Gastroesophageal sphincter (tissue), 4 donors: ENCODE data around the gene ANAPC2. TPM values are rescaled to one million over a fixed set of nuclear protein-coding genes. Genes with fewer than 3 reads are reported as not detected.

Experiments
- ATAC-seq: fragments of 150-250 bp; one replicate; pipeline ENCODE4 v1.9.1; 2016; ENCODE audit warnings: mild to moderate bottlenecking, moderate library complexity
- H3K27ac ChIP-seq, 4 donors: fragments of 200-600 bp; sonication (generic) in 3 of 4; 1 replicate in 3 of 4; 2 replicates in 1 of 4; pipeline ENCODE4 v1.5.1; 2016 to 2019
- H3K27me3 ChIP-seq: fragments of 200-600 bp; sonication (generic); one replicate; pipeline ENCODE4 v1.5.1; 2019
- H3K36me3 ChIP-seq, 2 donors: fragments of 200-600 bp; sonication (generic); one replicate each; pipeline ENCODE4 v1.5.1; 2019; ENCODE audit warnings: control low read depth in 1 of 2
- H3K4me1 ChIP-seq, 3 donors: fragments of 200-600 bp; sonication (generic); 1 replicate in 2 of 3; 2 replicates in 1 of 3; pipeline ENCODE4 v1.5.1; 2016 to 2019; ENCODE audit warnings: control low read depth in 2 of 3
- H3K4me3 ChIP-seq, 2 donors: fragments of 200-600 bp; sonication (generic); one replicate each; pipeline ENCODE4 v1.5.1; 2019; ENCODE audit warnings: mild to moderate bottlenecking in 1 of 2, moderate library complexity in 1 of 2
- H3K9me3 ChIP-seq, 3 donors: fragments of 200-600 bp; sonication (generic); one replicate each; pipeline ENCODE4 v1.5.1; 2017 to 2019; ENCODE audit warnings: control low read depth in 2 of 3
- EP300 ChIP-seq: sonication (generic); formaldehyde crosslinking; IDR thresholded peaks from one replicate; pipeline ENCODE4 v1.6.1; 2017; ENCODE audit warnings: antibody characterized with exemption, mild to moderate bottlenecking
- POLR2A ChIP-seq, 2 donors: fragments of 450-650 bp; IDR thresholded peaks; one replicate each; pipeline ENCODE4 v1.6.1; 2017; ENCODE audit warnings: antibody characterized with exemption in 2 of 2, mild to moderate bottlenecking in 2 of 2, moderate library complexity in 1 of 2
- POLR2AphosphoS5 ChIP-seq: sonication (generic); formaldehyde crosslinking; IDR thresholded peaks from one replicate; pipeline ENCODE4 v1.6.1; 2017; ENCODE audit warnings: antibody characterized with exemption
- WGBS, 2 donors: methylation state at CpG; one replicate each; pipeline ENCODE4 v1.1.5; 2018; ENCODE audit warnings: low coverage in 1 of 2; 5-methylcytosine and 5-hydroxymethylcytosine counted together
- total RNA-seq, 4 donors: library from RNA; depleted of rRNA; stranded (reverse); fragments of >200 nt; gene quantifications; one replicate each; pipeline ENCODE4 v1.1.0, GENCODE V29; 2016
- TF ChIP-seq, protein P1 (sequence below), 4 experiments: fragments of 200-600 bp in 2 of 4; fragments of 450-650 bp in 2 of 4; sonication (generic) in 1 of 4; IDR thresholded peaks; one replicate each; pipeline ENCODE4 v1.5.1; 2017 to 2019; ENCODE audit warnings: antibody characterized with exemption in 4 of 4, mild to moderate bottlenecking in 2 of 4, moderate library complexity in 2 of 4

Gene ANAPC2
- total RNA-seq, 4 donors from 2014 or later: 11.9 to 32.1 (median 23.7) TPM

DNA sequence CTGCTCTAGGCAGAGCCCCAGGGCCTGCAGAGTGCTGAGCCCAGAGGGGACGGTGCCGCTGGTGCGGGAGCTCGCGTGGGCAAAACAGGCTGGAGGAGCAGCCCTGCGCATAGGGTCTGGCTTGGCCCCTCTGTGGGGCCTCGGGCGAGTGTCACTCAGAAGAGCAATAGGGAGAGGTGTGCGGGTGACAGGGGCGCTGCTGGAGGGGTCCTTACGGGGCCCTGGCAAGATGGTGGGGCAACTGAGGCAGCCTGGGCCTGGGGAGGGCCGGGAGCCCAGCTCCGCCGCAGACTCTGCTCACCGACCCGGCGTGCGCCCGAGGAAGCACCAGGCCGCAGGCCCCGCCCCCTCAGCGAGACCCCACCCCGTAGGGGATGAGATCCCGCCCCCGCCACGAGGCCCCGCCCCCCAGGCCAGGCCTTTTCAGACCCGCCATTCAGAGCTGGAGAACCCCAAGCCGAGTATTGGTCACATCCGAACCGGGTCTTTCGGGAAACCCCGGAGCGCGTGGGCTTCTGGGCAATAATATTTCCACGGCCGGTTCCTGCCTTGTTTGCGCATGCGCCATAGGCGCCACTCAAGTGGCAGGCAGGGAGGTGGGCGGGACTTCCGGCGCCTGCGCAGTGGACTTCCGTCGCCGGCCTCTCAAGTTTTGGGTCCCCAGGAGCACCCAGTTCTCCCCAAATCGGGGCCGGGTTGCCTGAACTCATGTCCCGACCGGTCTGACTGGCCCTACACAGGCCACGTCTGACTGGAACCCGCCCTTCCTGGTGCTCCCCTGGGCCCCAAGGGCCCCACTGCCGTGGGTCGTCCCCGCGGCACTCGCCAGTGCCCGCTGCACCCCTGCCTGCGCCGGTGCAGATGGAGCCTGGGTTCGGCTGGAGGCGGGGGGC lies 35.0 kb upstream of the ANAPC2 start:
- 0% methylated on average over 1 of the region's 63 CpGs; no CpG with 5 or more reads in 1 of the 2 donors for WGBS, 2 donors
- peak; percentile 94 for ATAC-seq
- peak overlapping the region; percentile 75 to 94 (median 90) for H3K27ac ChIP-seq
- H3K27me3 ChIP-seq: peaks cover 24% of the 10 kb centered on the region
- H3K9me3 ChIP-seq: no peaks in the 10 kb centered on the region
- peak overlapping the region; percentile 64 to 79 for H3K4me3 ChIP-seq
- TF ChIP-seq POLR2A (IDR thresholded peaks at IDR 0.05) (peak; percentile 30 to 51), POLR2AphosphoS5 (peak; percentile 35)
- TF ChIP-seq, protein P1, sequence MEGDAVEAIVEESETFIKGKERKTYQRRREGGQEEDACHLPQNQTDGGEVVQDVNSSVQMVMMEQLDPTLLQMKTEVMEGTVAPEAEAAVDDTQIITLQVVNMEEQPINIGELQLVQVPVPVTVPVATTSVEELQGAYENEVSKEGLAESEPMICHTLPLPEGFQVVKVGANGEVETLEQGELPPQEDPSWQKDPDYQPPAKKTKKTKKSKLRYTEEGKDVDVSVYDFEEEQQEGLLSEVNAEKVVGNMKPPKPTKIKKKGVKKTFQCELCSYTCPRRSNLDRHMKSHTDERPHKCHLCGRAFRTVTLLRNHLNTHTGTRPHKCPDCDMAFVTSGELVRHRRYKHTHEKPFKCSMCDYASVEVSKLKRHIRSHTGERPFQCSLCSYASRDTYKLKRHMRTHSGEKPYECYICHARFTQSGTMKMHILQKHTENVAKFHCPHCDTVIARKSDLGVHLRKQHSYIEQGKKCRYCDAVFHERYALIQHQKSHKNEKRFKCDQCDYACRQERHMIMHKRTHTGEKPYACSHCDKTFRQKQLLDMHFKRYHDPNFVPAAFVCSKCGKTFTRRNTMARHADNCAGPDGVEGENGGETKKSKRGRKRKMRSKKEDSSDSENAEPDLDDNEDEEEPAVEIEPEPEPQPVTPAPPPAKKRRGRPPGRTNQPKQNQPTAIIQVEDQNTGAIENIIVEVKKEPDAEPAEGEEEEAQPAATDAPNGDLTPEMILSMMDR (IDR thresholded peaks at IDR 0.05): no peak
- no peaks in the 10 kb centered on the region for H3K36me3 ChIP-seq
- peaks cover 0 to 54% (median 17%) of the 10 kb centered on the region in 3 donors for H3K4me1 ChIP-seq

DNA sequence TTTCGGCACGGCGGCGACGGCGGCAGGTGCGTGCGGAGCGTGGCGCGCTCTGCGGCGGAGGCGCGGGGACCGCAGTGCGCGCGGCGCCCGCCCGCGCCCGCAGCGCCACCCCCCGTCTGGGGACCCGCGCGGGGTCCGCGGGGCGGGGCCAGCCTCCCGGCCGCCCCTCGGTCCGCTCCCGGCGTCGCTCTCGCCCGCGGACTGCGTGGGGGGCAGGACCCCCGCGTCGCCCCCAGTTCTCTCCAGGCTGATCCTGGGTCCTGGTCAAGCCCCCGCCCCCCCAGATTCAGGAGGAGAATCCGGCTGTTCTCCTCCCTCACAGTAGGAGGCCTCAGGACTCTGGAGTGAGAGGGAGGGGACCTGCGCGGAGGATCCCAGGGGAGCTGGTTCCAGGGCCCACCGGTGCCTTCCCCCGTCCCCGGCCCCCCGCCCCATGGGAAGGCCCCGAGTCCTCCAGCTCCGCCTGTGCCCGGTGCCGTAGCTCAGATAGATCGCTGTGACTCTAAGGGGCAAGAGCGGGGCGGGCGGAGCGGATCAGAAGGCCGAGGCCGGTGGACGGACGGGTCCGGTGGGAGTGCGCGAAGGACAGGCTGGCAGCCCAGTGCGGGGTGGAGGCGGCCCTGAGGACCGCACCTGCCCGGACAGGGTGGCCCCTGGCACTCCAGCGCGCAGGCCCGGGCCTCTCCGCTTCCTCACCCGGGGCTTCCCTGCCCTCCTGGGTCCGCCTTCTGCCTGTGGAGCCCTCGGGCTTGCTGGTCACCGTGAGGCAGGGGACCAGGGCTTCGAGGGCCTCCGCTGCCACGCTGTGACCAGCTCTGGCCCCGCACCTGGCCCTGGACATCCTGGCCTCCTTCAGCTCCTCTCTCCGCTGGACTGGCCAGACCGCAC lies 34.1 kb upstream of the ANAPC2 start, which contains the start of gene RNF208:
TSS of gene RNF208 (minus strand) at position 51 of the 888 bp plus-strand sequence. CDS start 1,028 bp downstream, outside the sequence.
- Histone ChIP-seq H3K4me1 (peaks cover 0 to 55% (median 18%) of the 10 kb centered on the region in 3 donors), H3K27me3 (peaks cover 15% of the 10 kb centered on the region), H3K9me3 (no peaks in the 10 kb centered on the region), H3K4me3 (peak within 1 kb of the TSS; percentile 64 to 79), H3K27ac (peak within 1 kb of the TSS; percentile 58 to 94 (median 90)), H3K36me3 (no peaks in the 10 kb centered on the region)
- WGBS, 2 donors: no CpG with 5 or more reads among the region's 88 CpGs
- no peak for TF ChIP-seq EP300
- TF ChIP-seq, protein P1 (IDR thresholded peaks at IDR 0.05): peak in 2 of 4 experiments; percentile 7 to 8
- no peak for ATAC-seq

DNA sequence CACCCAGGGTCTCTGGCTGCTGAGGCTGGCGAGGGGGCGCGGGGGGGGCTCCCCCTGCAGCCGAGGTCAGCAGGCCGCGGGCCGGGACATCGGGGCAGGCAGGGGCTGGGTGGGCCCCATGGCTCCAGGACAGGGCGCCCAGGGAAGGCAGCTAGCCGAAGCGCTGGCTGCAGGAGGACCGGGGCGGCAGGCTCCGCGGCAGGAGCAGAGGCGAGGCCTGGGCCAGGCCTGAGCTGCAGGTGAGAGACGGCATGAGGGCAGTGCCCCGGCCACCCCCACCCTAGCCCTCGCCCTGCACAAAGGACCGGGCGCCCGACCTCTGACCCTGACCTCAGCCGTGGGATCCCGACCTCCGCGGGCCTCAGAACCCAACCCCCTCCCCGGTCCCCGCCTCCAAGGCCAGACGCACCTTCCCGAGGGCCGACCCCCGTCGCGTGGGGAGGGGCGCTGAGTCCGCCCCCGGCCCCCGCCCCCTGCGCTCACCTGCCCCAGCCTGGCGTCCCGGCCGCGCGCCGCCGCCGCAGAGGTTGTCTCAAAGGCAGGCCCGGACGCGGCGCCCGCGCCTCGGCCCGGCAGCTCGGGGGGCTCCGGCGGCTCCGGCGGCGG lies 33.2 kb upstream of the ANAPC2 start:
- H3K9me3 ChIP-seq: no peaks in the 10 kb centered on the region
- peaks cover 0 to 55% (median 16%) of the 10 kb centered on the region in 3 donors for H3K4me1 ChIP-seq
- peak overlapping the region; percentile 14 to 79 for H3K4me3 ChIP-seq
- ATAC-seq: no peak
- TF ChIP-seq EP300 (no peak), POLR2A (IDR thresholded peaks at IDR 0.05) (no peak), POLR2AphosphoS5 (no peak)
- TF ChIP-seq, protein P1 (IDR thresholded peaks at IDR 0.05): no peak
- peaks cover 0 to 2% of the 10 kb centered on the region in 2 donors for H3K36me3 ChIP-seq
- H3K27me3 ChIP-seq: peaks cover 7% of the 10 kb centered on the region
- peak overlapping the region in 1 of 4 donors; percentile 49 for H3K27ac ChIP-seq
- no CpG with 5 or more reads among the region's 61 CpGs for WGBS, 2 donors

DNA sequence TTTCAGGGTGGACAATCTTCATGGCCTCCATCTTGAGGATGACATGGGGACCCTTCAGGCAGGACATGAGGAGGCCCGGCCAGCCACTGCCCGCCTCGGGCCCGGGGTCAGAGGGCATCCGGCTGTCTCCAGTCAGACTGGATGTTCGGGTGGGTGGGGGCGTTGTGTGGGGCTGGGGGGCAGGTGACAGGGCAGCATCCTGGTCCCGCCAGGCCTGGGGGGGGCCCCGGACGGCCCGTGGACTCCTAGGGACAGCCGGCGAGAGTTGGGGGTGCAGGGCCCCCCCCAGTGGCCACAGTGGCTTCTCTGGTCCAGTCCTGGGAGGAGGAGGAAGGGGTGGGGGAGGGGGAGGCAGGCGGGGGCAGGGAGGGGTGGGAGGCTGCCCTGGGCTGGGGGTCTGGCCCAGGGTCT lies 32.7 kb upstream of the ANAPC2 start:
- H3K9me3 ChIP-seq: no peaks in the 10 kb centered on the region
- H3K27me3 ChIP-seq: peaks cover 2% of the 10 kb centered on the region
- H3K4me1 ChIP-seq: peaks cover 0 to 55% (median 16%) of the 10 kb centered on the region in 3 donors
- TF ChIP-seq, protein P1 (IDR thresholded peaks at IDR 0.05): no peak
- TF ChIP-seq EP300: no peak
- no peak for TF ChIP-seq POLR2AphosphoS5
- no CpG with 5 or more reads among the region's 14 CpGs for WGBS, 2 donors
- peak overlapping the region in 1 of 4 donors; percentile 49 for H3K27ac ChIP-seq
- H3K36me3 ChIP-seq: peaks cover 0 to 6% of the 10 kb centered on the region in 2 donors
- no peak for ATAC-seq
- peak overlapping the region in 1 of 2 donors; percentile 79 for H3K4me3 ChIP-seq
